ENCODE data around the gene AXIN1.
A peak's percentile ranks its signal among the peaks of the same experiment; 100 is the strongest.
"Not testable (repeated sequence)": the region's sequence is repeated elsewhere in the genome, so short reads cannot be mapped to it uniquely, and the experiment has no call there.

Gene AXIN1

GRCh38 chr16:370443-370842 is 17.9 kb upstream of the AXIN1 start, which contains the start of gene MRPL28:
MRPL28 (minus strand) TSS chr16:370538; CDS start chr16:370218, 320 bp downstream.
- peak; percentile 98 for DNase-seq (ENCODE audit: low spot score)

GRCh38 chr16:369866-370436 is 17.4 kb upstream of the AXIN1 start:
- peak; percentile 74 for DNase-seq (ENCODE audit: low spot score)

- DNase-seq (ENCODE audit: low spot score), result no peak
These were observed 16.8 kb upstream of the AXIN1 start for GRCh38 chr16:369275-369865.

- no peak for DNase-seq (ENCODE audit: low spot score)
These were observed 16.1 kb upstream of the AXIN1 start for GRCh38 chr16:368388-369158.

GRCh38 chr16:367333-367903 is 14.9 kb upstream of the AXIN1 start:
- DNase-seq (ENCODE audit: low spot score), result no peak

- DNase-seq (ENCODE audit: low spot score), result no peak
These were observed 14.0 kb upstream of the AXIN1 start for GRCh38 chr16:366476-366875.

GRCh38 chr16:364595-365491 is 12.3 kb upstream of the AXIN1 start:
- no peak for DNase-seq (ENCODE audit: low spot score)

GRCh38 chr16:363766-364490 is 11.4 kb upstream of the AXIN1 start:
- DNase-seq (ENCODE audit: low spot score), result no peak

- DNase-seq (ENCODE audit: low spot score), result no peak
These were observed 10.7 kb upstream of the AXIN1 start for GRCh38 chr16:363110-363765.

- not testable (repeated sequence) for DNase-seq (ENCODE audit: low spot score)
These were observed 10.1 kb upstream of the AXIN1 start for GRCh38 chr16:362702-362999.

GRCh38 chr16:361872-362701 is 9.6 kb upstream of the AXIN1 start:
- DNase-seq (ENCODE audit: low spot score), result peak; percentile 91

- no peak for DNase-seq (ENCODE audit: low spot score)
These were observed 8.9 kb upstream of the AXIN1 start for GRCh38 chr16:361341-361871.

- no peak for DNase-seq (ENCODE audit: low spot score)
These were observed 8.3 kb upstream of the AXIN1 start for GRCh38 chr16:360698-361336.

GRCh38 chr16:359871-360697 is 7.6 kb upstream of the AXIN1 start:
- no peak for DNase-seq (ENCODE audit: low spot score)

GRCh38 chr16:359067-359763 is 6.7 kb upstream of the AXIN1 start:
- no peak for DNase-seq (ENCODE audit: low spot score)

- no peak for DNase-seq (ENCODE audit: low spot score)
These were observed 4.2 kb upstream of the AXIN1 start for GRCh38 chr16:356741-357140.

- DNase-seq (ENCODE audit: low spot score), result no peak
These were observed 2.5 kb upstream of the AXIN1 start for GRCh38 chr16:354971-355461.
